HepG2 (cell line): ENCODE results near the gene CTTNBP2NL. TPM values are rescaled to one million over a fixed set of nuclear protein-coding genes. Genes with fewer than 3 reads are reported as not detected.
A peak's percentile ranks its signal among the peaks of the same experiment; 100 is the strongest.

ENCODE experiments used
- ATAC-seq: fragments of 200-7000 bp; cut with Tn5 transposase; 3 replicates; pipeline ENCODE4 v1.9.1; 2020; ENCODE audit warnings: mild to moderate bottlenecking, moderate library complexity
- BruUV-seq: library from RNA; stranded (reverse); fragments of 400-500 nt; replicated peaks from 2 replicates; lab custom pipeline; 2021; lab: Mats Ljungman, UMichigan
- CTCF ChIA-PET: fragments of 300-600 bp; formaldehyde crosslinking; extraction: SDS; loops from one replicate; lab custom pipeline; 2021; ENCODE audit warnings: low total read pairs, inconsistent platforms, low intra/inter-chr PET ratio; lab: Yijun Ruan, JAX
- POLR2A ChIA-PET: fragments of 350-600 bp; sonication (Branson Sonifier 250); formaldehyde crosslinking; loops from one replicate; lab custom pipeline; 2020; ENCODE audit warnings: antibody characterized with exemption, inconsistent platforms; lab: Yijun Ruan, JAX
- DNase-seq: peaks from one replicate; pipeline ENCODE4 v3.0.0-alpha.2; 2015; ENCODE audit warnings: low spot score
- FAIRE-seq: peaks from 3 replicates; lab custom pipeline; 2011; peaks lifted over from hg19 to GRCh38; lab: Jason Lieb, UNC
- H2AFZ ChIP-seq: one replicate; pipeline ENCODE4 v1.6.1; 2011; ENCODE audit warnings: low read length, inconsistent platforms
- H3K27ac ChIP-seq: fragments of 300-600 bp; 3 replicates; pipeline ENCODE4 v1.8.0; 2011; ENCODE audit warnings: mixed run types, mild to moderate bottlenecking, mixed read lengths, low read length, inconsistent platforms; ENCODE audit not compliant: insufficient read depth; ENCODE audit errors: extremely low read length
- H3K27me3 ChIP-seq, 2 experiments: fragments of 200-600 bp in 1 of 2; 2 replicates in 1 of 2; 3 replicates in 1 of 2; pipeline versions ENCODE4 v1.6.0 to v1.8.0; 2011; ENCODE audit warnings: low read length in 2 of 2, mild to moderate bottlenecking in 2 of 2, moderate library complexity in 2 of 2, inconsistent platforms in 1 of 2; ENCODE audit not compliant: insufficient read depth in 2 of 2, control insufficient read depth in 1 of 2
- H3K36me3 ChIP-seq, 2 experiments: fragments of 200-600 bp in 1 of 2; replicated peaks in 1 of 2; 2 replicates in 1 of 2; 3 replicates in 1 of 2; pipeline versions ENCODE4 v1.5.1 to v1.8.0; 2011; ENCODE audit warnings: low read length in 2 of 2, inconsistent platforms in 1 of 2; ENCODE audit not compliant: insufficient read depth in 2 of 2, control insufficient read depth in 1 of 2
- H3K4me1 ChIP-seq: 2 replicates; pipeline ENCODE4 v1.5.1; 2012; ENCODE audit warnings: low read length, inconsistent platforms; ENCODE audit not compliant: insufficient read depth
- H3K4me2 ChIP-seq: 2 replicates; pipeline ENCODE4 v1.6.0; 2011; ENCODE audit warnings: low read depth, low read length, inconsistent platforms
- H3K4me3 ChIP-seq, 3 experiments: fragments of 200-600 bp in 1 of 3; sonication (generic), shearing (Covaris generic) in 1 of 3; replicated peaks in 1 of 3; 2 replicates each; pipeline ENCODE4 v1.5.1; 2011 to 2016; ENCODE audit warnings: low read length in 3 of 3, inconsistent platforms in 2 of 3, low read depth in 2 of 3, mild to moderate bottlenecking in 2 of 3, control low read depth in 1 of 3, mixed read lengths in 1 of 3; ENCODE audit not compliant: insufficient read depth in 1 of 3
- H3K79me2 ChIP-seq: one replicate; pipeline ENCODE4 v1.6.1; 2011; ENCODE audit warnings: low read length, inconsistent platforms; ENCODE audit not compliant: insufficient read depth
- H3K9ac ChIP-seq: 2 replicates; pipeline ENCODE4 v1.6.0; 2011; ENCODE audit warnings: mild to moderate bottlenecking, low read depth, low read length, inconsistent platforms; ENCODE audit not compliant: insufficient read depth
- H3K9me3 ChIP-seq: 2 replicates; pipeline ENCODE4 v1.5.1; 2012; ENCODE audit warnings: mild to moderate bottlenecking, low read length
- H4K20me1 ChIP-seq: 2 replicates; pipeline ENCODE4 v1.6.0; 2011; ENCODE audit warnings: inconsistent platforms, mild to moderate bottlenecking, low read length, moderate library complexity; ENCODE audit not compliant: insufficient read depth
- ARID2 ChIP-seq: sonication (generic); formaldehyde crosslinking; IDR thresholded peaks from 2 replicates; pipeline ENCODE4 v1.8.1; 2022; ENCODE audit warnings: mild to moderate bottlenecking, missing genetic modification reagents, borderline replicate concordance
- RAD21 ChIP-seq: fragments of 450-650 bp; formaldehyde crosslinking; IDR thresholded peaks from 2 replicates; pipeline ENCODE4 v1.5.0; 2020; ENCODE audit warnings: mild to moderate bottlenecking
- SMC3 ChIP-seq: IDR thresholded peaks from 2 replicates; pipeline ENCODE4 v1.6.1; 2011; ENCODE audit warnings: low read length, improper control_type of control experiment
- STAG1 ChIP-seq: sonication (generic); formaldehyde crosslinking; IDR thresholded peaks from 2 replicates; pipeline ENCODE4 v1.4.0; 2020; ENCODE audit warnings: missing genetic modification reagents
- XRCC5 ChIP-seq: fragments of 200-400 bp; formaldehyde crosslinking; optimal IDR thresholded peaks from 2 replicates; pipeline ENCODE3; 2017; ENCODE audit warnings: mild to moderate bottlenecking, low read length
- ZNF33B ChIP-seq: sonication (generic); formaldehyde crosslinking; IDR thresholded peaks from 2 replicates; pipeline ENCODE4 v1.5.1; 2020; ENCODE audit warnings: mild to moderate bottlenecking, missing genetic modification reagents
- WGBS: methylation state at CpG from one replicate; pipeline ENCODE4 v1.1.6; 2017; ENCODE audit warnings: low lambda C conversion rate; 5-methylcytosine and 5-hydroxymethylcytosine counted together
- in situ Hi-C: cut with HindIII; loops from 2 replicates; pipeline ENCODE4 v1.10.0; 2017; ENCODE audit warnings: low pct_unique_long_range_greater_than_20kb; ENCODE audit not compliant: extremely low pct_ligation_motif_present
- intact Hi-C: fragments of 100-400 bp; cut with micrococcal nuclease; formaldehyde crosslinking; loops from one replicate; pipeline ENCODE4 v1.10.0; 2022; ENCODE audit not compliant: unreplicated experiment
- polyA plus RNA-seq, 8 experiments: library from polyadenylated mRNA; depleted of rRNA in 3 of 8; stranded (reverse) in 7 of 8; unstranded in 1 of 8; fragments of >200 nt; fragmentation: Illumina TruSeq in 4 of 8; extraction: Trizol in 4 of 8; gene quantifications; 2 replicates each; pipeline versions ENCODE4 v1.2.1 to v1.2.3, GENCODE V29; 2011 to 2016; ENCODE audit warnings: low read depth in 4 of 8, missing spikeins in 1 of 8, mixed read lengths in 1 of 8; ENCODE audit not compliant: insufficient read depth in 1 of 8
- total RNA-seq, 5 experiments: library from RNA; depleted of rRNA; stranded (reverse); fragments of >200 nt; fragmentation: Illumina TruSeq; extraction: Trizol; gene quantifications; 2 replicates each; pipeline ENCODE4 v1.2.3, GENCODE V29; 2016; ENCODE audit warnings: low read depth in 1 of 5
- TF ChIP-seq, protein P1 (sequence below): sonication (generic); formaldehyde crosslinking; IDR thresholded peaks from 2 replicates; pipeline ENCODE4 v1.5.0; 2020; ENCODE audit warnings: missing genetic modification reagents
- TF ChIP-seq, protein P2 (sequence below): sonication (generic); formaldehyde crosslinking; IDR thresholded peaks from 2 replicates; pipeline ENCODE4 v1.4.0; 2020; ENCODE audit warnings: missing genetic modification reagents
- TF ChIP-seq, protein P3 (sequence below): sonication (generic); formaldehyde crosslinking; IDR thresholded peaks from 2 replicates; pipeline ENCODE4 v1.5.0; 2020; ENCODE audit warnings: mild to moderate bottlenecking, missing genetic modification reagents, moderate library complexity
- TF ChIP-seq, protein P4 (sequence below): IDR thresholded peaks from 2 replicates; pipeline ENCODE4 v1.6.1; 2016; ENCODE audit warnings: low read depth, borderline replicate concordance

The CTTNBP2NL gene
- total and polyA plus RNA-seq, 2 of the 13 experiments (the other 11 are each of a cell fraction or from before 2014, with no cell fraction given): 2.1 to 4.1 TPM

DNA sequence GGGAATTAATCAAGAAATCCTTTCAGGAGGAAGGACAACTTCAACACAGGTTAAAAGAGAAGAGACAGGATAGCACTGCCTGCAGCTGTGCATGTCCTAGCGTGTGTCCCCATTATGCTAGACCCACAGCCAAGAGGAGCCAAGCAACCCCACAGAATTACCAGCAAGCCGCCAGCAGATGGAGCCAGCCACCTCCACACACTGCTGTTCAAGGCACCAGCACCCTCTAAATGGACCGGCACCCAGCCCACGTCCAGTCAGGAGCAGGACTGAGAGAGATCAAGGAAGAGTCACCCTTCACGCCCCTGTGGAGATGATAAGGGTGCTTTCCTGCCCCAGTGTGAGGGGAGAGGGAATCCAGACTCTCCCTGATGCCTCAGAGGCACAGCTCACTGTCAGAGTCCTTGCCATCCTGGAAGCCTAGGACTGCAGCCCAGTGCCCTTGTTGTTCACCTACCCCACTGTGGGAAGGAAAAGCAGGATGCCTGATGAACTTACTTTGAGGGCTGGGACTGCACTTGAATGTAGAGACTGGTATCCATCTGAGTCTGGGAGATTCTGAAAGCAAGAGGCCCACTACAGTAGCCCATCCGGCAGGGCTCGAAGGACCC lies 37.1 kb upstream of the CTTNBP2NL start:
- POLR2A ChIA-PET: no interaction called here
- Histone ChIP-seq H3K4me3 (no peak overlapping the region), H3K36me3 (no peaks in the 10 kb centered on the region), H4K20me1 (no peaks in the 10 kb centered on the region), H3K27me3 (no peaks in the 10 kb centered on the region; a peak in 1 of 5 replicates), H3K79me2 (no peaks in the 10 kb centered on the region), H3K9ac (no peak overlapping the region), H3K4me2 (no peak overlapping the region), H3K27ac (no peak overlapping the region), H3K9me3 (no peaks in the 10 kb centered on the region)
- DNase-seq (peak; percentile 30), ATAC-seq (peak; percentile 97), FAIRE-seq (peak; percentile 26)
- 28% methylated on average over 6 of the region's 7 CpGs for WGBS
- no TSS peak for BruUV-seq
- in situ Hi-C loops: no loop called here
- CTCF ChIA-PET: interaction anchor here (1.4 to 3.1 kb wide), 2 partner anchors 11 to 107 kb away, joined by 6 to 22 read pairs; no protein-coding TSS in a partner anchor
- peak; percentile 18; the same call in 1 of the 2 replicates for TF ChIP-seq RAD21 (CRISPR knock-in tag)
- TF ChIP-seq, protein P1, sequence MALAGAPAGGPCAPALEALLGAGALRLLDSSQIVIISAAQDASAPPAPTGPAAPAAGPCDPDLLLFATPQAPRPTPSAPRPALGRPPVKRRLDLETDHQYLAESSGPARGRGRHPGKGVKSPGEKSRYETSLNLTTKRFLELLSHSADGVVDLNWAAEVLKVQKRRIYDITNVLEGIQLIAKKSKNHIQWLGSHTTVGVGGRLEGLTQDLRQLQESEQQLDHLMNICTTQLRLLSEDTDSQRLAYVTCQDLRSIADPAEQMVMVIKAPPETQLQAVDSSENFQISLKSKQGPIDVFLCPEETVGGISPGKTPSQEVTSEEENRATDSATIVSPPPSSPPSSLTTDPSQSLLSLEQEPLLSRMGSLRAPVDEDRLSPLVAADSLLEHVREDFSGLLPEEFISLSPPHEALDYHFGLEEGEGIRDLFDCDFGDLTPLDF (CRISPR knock-in tag): no peak
- no peak for TF ChIP-seq ARID2
- no peak for TF ChIP-seq ZNF33B (CRISPR knock-in tag)
- peak; percentile 60 for TF ChIP-seq SMC3
- TF ChIP-seq STAG1: peak; percentile 65
- TF ChIP-seq, protein P2, sequence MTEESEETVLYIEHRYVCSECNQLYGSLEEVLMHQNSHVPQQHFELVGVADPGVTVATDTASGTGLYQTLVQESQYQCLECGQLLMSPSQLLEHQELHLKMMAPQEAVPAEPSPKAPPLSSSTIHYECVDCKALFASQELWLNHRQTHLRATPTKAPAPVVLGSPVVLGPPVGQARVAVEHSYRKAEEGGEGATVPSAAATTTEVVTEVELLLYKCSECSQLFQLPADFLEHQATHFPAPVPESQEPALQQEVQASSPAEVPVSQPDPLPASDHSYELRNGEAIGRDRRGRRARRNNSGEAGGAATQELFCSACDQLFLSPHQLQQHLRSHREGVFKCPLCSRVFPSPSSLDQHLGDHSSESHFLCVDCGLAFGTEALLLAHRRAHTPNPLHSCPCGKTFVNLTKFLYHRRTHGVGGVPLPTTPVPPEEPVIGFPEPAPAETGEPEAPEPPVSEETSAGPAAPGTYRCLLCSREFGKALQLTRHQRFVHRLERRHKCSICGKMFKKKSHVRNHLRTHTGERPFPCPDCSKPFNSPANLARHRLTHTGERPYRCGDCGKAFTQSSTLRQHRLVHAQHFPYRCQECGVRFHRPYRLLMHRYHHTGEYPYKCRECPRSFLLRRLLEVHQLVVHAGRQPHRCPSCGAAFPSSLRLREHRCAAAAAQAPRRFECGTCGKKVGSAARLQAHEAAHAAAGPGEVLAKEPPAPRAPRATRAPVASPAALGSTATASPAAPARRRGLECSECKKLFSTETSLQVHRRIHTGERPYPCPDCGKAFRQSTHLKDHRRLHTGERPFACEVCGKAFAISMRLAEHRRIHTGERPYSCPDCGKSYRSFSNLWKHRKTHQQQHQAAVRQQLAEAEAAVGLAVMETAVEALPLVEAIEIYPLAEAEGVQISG (CRISPR knock-in tag): 0 out of 2 replicates have a peak, but pooled peaks have one; percentile 12
- TF ChIP-seq, protein P3, sequence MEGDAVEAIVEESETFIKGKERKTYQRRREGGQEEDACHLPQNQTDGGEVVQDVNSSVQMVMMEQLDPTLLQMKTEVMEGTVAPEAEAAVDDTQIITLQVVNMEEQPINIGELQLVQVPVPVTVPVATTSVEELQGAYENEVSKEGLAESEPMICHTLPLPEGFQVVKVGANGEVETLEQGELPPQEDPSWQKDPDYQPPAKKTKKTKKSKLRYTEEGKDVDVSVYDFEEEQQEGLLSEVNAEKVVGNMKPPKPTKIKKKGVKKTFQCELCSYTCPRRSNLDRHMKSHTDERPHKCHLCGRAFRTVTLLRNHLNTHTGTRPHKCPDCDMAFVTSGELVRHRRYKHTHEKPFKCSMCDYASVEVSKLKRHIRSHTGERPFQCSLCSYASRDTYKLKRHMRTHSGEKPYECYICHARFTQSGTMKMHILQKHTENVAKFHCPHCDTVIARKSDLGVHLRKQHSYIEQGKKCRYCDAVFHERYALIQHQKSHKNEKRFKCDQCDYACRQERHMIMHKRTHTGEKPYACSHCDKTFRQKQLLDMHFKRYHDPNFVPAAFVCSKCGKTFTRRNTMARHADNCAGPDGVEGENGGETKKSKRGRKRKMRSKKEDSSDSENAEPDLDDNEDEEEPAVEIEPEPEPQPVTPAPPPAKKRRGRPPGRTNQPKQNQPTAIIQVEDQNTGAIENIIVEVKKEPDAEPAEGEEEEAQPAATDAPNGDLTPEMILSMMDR: peak; percentile 87
- TF ChIP-seq XRCC5: peak; percentile 76
- TF ChIP-seq, protein P4, sequence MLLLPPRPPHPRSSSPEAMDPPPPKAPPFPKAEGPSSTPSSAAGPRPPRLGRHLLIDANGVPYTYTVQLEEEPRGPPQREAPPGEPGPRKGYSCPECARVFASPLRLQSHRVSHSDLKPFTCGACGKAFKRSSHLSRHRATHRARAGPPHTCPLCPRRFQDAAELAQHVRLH (CRISPR knock-in tag): no peak
- TF ChIP-seq, all 625 proteins: peak for 6
- H2AFZ ChIP-seq: no peak overlapping the region
- intact Hi-C loops: loop anchor here (1.0 kb wide), 1 partner anchor 10 kb away; no protein-coding TSS in a partner anchor
- H3K4me1 ChIP-seq: peaks cover 16% of the 10 kb centered on the region
